Activated T-helper 9 cell treated with anti-CD3 and anti-CD28 coated beads, Interleukin-2, amount 50 U/mL, for 16 hours (primary cell): ENCODE results near the gene NT5DC3.

Experiments used
- DNase-seq: peaks from one replicate; pipeline ENCODE4 v3.0.0-alpha.2; 2020; ENCODE audit warnings: low read depth

The NT5DC3 gene

GRCh38 chr12:103745962-103746361 lies 95.1 kb downstream of the NT5DC3 start:
- DNase-seq, result no peak

GRCh38 chr12:103743788-103744187 lies 97.2 kb downstream of the NT5DC3 start:
- DNase-seq, result no peak

GRCh38 chr12:103742349-103742932 lies 98.6 kb downstream of the NT5DC3 start:
- DNase-seq, result no peak

- DNase-seq, result no peak
Measured at GRCh38 chr12:103737881-103738280, 103.2 kb downstream of the NT5DC3 start.

- DNase-seq, result no peak
Measured at GRCh38 chr12:103736572-103736971, 104.5 kb downstream of the NT5DC3 start.

- no peak for DNase-seq
Measured at GRCh38 chr12:103735291-103735690, 105.7 kb downstream of the NT5DC3 start.

GRCh38 chr12:103734863-103735262 lies 106.2 kb downstream of the NT5DC3 start:
- DNase-seq, result no peak

- no peak for DNase-seq
Measured at GRCh38 chr12:103731539-103731938, 109.5 kb downstream of the NT5DC3 start.

- no peak for DNase-seq
Measured at GRCh38 chr12:103729499-103729898, 111.5 kb downstream of the NT5DC3 start.

- no peak for DNase-seq
Measured at GRCh38 chr12:103728323-103728722, 112.7 kb downstream of the NT5DC3 start.

- no peak for DNase-seq
Measured at GRCh38 chr12:103727638-103728037, 113.4 kb downstream of the NT5DC3 start.

GRCh38 chr12:103725398-103725797 lies 115.6 kb downstream of the NT5DC3 start:
- no peak for DNase-seq
